WTC11 (cell line): Measurements from ENCODE around the gene RGS6.

Source experiments
- CREB1 ChIP-seq: sonication (generic); formaldehyde crosslinking; IDR thresholded peaks from 2 replicates; pipeline ENCODE4 v1.8.0; 2023; ENCODE audit warnings: mild to moderate bottlenecking, missing genetic modification reagents
- KAT7 ChIP-seq: sonication (generic); formaldehyde crosslinking; IDR thresholded peaks from 2 replicates; pipeline ENCODE4 v1.8.1; 2023; ENCODE audit warnings: missing genetic modification reagents, mild to moderate bottlenecking, borderline replicate concordance
- NR3C1 ChIP-seq: sonication (generic); formaldehyde crosslinking; conservative IDR thresholded peaks from 2 replicates; pipeline ENCODE4 v1.8.1; 2023; ENCODE audit warnings: low read depth, mild to moderate bottlenecking, missing genetic modification reagents
- ZNF317 ChIP-seq: sonication (generic); formaldehyde crosslinking; IDR thresholded peaks from 2 replicates; pipeline ENCODE4 v1.8.1; 2023; ENCODE audit warnings: low read depth, mild to moderate bottlenecking, moderate library complexity, missing genetic modification reagents, borderline replicate concordance
- TF ChIP-seq, protein P1 (sequence below): fragments of 200-600 bp; IDR thresholded peaks from 2 replicates; pipeline ENCODE4 v1.8.0; 2022; ENCODE audit warnings: antibody characterized with exemption
- TF ChIP-seq, protein P2 (sequence below): sonication (generic); formaldehyde crosslinking; IDR thresholded peaks from 2 replicates; pipeline ENCODE4 v1.8.1; 2022; ENCODE audit warnings: low read depth, missing genetic modification reagents, borderline replicate concordance
- TF ChIP-seq, protein P3 (sequence below): sonication (generic); formaldehyde crosslinking; IDR thresholded peaks from 2 replicates; pipeline ENCODE4 v1.8.1; 2022; ENCODE audit warnings: mild to moderate bottlenecking, moderate library complexity, missing genetic modification reagents

DNA sequence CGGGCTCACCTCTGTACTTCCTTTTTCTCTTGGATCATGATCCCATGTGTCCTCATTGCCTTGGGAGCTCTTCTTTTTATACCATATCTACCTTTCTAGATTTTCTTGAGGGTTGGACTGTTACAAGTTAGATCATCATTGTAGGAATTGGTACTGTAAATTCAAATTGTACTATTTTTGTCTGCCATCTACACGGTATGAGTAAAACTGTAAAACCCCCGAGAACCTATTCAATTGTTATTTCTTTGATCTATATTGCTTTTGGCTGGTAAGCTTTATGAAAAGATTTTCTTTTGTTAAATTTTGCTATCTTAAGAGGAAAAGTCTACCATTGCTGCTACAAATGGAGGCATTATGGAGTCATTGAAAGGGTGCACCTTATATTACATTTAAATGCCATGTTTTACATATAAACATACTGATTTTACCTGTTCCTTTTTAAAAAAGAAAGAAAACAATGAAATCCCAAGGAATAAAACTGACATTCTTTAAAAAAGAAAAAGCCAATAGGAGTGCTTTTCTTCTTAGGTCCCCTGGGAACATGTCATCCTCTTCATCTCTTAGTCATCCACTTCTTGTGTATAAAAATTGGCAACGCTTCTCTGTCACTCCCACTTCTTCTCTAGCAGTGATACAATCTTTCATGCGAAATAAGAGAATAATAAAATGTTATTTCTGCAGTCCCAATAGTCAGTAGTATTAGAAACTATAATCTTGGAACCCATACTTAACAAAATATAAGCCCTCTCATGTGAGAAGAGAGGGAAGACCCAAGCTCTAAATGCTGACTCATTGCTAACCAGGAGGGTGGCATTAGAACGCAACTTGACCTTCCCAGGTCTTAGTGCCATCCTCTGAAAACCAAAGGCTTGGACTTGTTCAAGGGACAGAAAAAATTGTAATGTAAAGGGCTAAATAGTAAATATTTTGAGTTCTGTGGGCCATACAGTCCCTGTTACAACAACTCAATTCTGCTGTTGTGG lies 20.4 kb downstream of the RGS6 start:
- TF ChIP-seq, protein P1, sequence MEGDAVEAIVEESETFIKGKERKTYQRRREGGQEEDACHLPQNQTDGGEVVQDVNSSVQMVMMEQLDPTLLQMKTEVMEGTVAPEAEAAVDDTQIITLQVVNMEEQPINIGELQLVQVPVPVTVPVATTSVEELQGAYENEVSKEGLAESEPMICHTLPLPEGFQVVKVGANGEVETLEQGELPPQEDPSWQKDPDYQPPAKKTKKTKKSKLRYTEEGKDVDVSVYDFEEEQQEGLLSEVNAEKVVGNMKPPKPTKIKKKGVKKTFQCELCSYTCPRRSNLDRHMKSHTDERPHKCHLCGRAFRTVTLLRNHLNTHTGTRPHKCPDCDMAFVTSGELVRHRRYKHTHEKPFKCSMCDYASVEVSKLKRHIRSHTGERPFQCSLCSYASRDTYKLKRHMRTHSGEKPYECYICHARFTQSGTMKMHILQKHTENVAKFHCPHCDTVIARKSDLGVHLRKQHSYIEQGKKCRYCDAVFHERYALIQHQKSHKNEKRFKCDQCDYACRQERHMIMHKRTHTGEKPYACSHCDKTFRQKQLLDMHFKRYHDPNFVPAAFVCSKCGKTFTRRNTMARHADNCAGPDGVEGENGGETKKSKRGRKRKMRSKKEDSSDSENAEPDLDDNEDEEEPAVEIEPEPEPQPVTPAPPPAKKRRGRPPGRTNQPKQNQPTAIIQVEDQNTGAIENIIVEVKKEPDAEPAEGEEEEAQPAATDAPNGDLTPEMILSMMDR, result no peak
- TF ChIP-seq CREB1 (CRISPR knock-in tag) (no peak), ZNF317 (CRISPR knock-in tag) (no peak), KAT7 (no peak), NR3C1 (CRISPR knock-in tag) (no peak)
- TF ChIP-seq, protein P2, sequence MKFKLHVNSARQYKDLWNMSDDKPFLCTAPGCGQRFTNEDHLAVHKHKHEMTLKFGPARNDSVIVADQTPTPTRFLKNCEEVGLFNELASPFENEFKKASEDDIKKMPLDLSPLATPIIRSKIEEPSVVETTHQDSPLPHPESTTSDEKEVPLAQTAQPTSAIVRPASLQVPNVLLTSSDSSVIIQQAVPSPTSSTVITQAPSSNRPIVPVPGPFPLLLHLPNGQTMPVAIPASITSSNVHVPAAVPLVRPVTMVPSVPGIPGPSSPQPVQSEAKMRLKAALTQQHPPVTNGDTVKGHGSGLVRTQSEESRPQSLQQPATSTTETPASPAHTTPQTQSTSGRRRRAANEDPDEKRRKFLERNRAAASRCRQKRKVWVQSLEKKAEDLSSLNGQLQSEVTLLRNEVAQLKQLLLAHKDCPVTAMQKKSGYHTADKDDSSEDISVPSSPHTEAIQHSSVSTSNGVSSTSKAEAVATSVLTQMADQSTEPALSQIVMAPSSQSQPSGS, result no peak
- TF ChIP-seq, protein P3, sequence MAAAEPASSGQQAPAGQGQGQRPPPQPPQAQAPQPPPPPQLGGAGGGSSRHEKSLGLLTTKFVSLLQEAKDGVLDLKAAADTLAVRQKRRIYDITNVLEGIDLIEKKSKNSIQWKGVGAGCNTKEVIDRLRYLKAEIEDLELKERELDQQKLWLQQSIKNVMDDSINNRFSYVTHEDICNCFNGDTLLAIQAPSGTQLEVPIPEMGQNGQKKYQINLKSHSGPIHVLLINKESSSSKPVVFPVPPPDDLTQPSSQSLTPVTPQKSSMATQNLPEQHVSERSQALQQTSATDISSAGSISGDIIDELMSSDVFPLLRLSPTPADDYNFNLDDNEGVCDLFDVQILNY (CRISPR knock-in tag), result no peak
